Measurements from ENCODE around the gene NPPC. TPM values are rescaled to one million over a fixed set of nuclear protein-coding genes. Genes with fewer than 3 reads are reported as not detected.

Gene NPPC
- total RNA-seq, 4 donors from 2014 or later: 0.68 to 90.4 TPM; not detected in 2

DNA sequence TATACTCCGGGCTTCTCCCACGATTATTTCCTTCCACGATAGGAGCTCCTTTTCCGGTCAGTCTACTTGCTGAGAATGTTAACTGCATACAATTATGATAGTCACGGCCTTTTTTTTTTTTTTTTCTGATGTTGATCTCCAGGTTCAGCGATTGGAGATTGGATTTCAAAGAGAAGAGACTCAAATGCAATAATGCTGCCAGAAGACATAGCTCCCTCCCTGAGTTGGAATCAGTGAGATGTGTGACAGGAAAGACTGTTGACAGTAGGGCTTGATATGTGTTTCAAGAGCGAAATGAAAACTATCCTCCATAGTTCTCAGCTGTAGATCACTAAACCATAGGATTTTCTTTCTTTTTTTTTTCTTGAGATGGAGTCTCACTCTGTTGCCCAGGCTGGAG, 47.0 kb downstream of the NPPC start:
- no peak for DNase-seq
- 82 to 88% methylated on average over 7 of the region's 7 CpGs for WGBS, 2 donors (ENCODE audit: low coverage in 1 of 2)

DNA sequence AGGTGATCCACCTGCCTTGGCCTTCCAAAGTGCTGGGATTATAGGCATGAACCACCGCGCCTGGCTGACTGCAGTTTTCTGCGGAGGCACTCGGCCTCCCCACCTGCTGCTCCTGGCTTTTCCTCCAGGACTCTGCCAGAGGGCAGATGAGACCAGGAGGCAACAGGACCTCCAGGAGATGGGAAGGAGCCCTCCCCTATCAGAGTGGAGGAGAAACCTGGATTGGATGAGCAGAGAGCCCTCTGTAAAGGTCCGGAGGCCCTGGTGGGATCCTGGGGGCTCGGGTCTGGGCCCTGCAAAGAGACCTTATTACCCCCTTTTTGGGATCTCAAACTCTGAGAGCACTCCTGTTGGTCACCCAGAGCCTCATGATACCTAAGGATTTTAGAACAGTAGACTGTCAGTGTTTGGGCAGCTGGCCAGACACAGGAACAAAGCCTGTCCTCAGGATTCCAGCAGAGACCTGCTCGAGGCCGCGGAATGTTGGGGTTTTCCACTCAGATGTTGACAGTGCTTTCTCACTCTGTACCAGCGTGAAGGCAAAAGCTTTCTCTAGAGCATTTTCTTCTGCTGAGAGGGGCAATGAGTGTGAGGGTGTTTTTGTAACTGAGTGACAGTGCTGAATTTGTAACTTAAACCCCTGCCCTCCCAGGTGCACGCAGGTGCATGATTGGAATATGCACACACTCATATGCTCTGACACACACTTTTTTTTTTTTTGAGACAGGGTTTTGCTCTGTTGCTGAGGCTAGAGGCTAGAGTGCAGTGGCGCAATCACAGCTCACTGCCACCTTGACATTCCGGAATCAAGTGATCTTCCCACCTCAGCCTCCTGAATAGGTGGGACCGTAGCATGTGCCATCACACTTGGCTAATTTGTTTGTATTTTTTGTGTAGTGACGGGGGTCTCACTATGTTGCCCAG, 48.4 kb downstream of the NPPC start:
- Histone ChIP-seq H3K9me3 (no peaks in the 10 kb centered on the region), H3K4me3 (no peak overlapping the region), H3K27me3 (peaks cover 23% of the 10 kb centered on the region), H3K27ac (no peak overlapping the region), H3K4me1 (peaks cover 0 to 3% (median 1%) of the 10 kb centered on the region in 4 donors), H3K36me3 (no peaks in the 10 kb centered on the region)
- TF ChIP-seq, protein P1, sequence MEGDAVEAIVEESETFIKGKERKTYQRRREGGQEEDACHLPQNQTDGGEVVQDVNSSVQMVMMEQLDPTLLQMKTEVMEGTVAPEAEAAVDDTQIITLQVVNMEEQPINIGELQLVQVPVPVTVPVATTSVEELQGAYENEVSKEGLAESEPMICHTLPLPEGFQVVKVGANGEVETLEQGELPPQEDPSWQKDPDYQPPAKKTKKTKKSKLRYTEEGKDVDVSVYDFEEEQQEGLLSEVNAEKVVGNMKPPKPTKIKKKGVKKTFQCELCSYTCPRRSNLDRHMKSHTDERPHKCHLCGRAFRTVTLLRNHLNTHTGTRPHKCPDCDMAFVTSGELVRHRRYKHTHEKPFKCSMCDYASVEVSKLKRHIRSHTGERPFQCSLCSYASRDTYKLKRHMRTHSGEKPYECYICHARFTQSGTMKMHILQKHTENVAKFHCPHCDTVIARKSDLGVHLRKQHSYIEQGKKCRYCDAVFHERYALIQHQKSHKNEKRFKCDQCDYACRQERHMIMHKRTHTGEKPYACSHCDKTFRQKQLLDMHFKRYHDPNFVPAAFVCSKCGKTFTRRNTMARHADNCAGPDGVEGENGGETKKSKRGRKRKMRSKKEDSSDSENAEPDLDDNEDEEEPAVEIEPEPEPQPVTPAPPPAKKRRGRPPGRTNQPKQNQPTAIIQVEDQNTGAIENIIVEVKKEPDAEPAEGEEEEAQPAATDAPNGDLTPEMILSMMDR (IDR thresholded peaks at IDR 0.05): no peak
- TF ChIP-seq POLR2A (IDR thresholded peaks at IDR 0.05) (no peak), EP300 (IDR thresholded peaks at IDR 0.05; ENCODE audit: low read depth) (no peak), POLR2AphosphoS5 (IDR thresholded peaks at IDR 0.05) (no peak)
- DNase-seq: no peak
- WGBS, 2 donors (ENCODE audit: low coverage in 1 of 2): 63 to 86% methylated on average over 2 to 15 of the region's 15 CpGs
- in situ Hi-C loops (cut with MboI; ENCODE audit: low pct_ligation_motif_present in 1 of 4, low pct_unique_long_range_greater_than_20kb in 1 of 4, low sequenced_read_pairs in 3 of 4) (no loop called here), intact Hi-C loops (cut with DNase I; ENCODE audit: low total_unique reads) (no loop called here)

More for the DNA sequence above, 47.0 kb downstream of the NPPC start:
- H3K4me3 ChIP-seq: no peak overlapping the region
- intact Hi-C loops (cut with DNase I; ENCODE audit: low total_unique reads): no loop called here
- H3K27me3 ChIP-seq: peaks cover 20% of the 10 kb centered on the region
- in situ Hi-C loops (cut with MboI; ENCODE audit: low pct_ligation_motif_present in 1 of 4, low pct_unique_long_range_greater_than_20kb in 1 of 4, low sequenced_read_pairs in 3 of 4): no loop called here
- TF ChIP-seq, protein P1 (IDR thresholded peaks at IDR 0.05): no peak
- TF ChIP-seq POLR2A (IDR thresholded peaks at IDR 0.05) (no peak), POLR2AphosphoS5 (IDR thresholded peaks at IDR 0.05) (no peak), EP300 (IDR thresholded peaks at IDR 0.05; ENCODE audit: low read depth) (no peak)
- H3K9me3 ChIP-seq: no peaks in the 10 kb centered on the region
- H3K27ac ChIP-seq: no peak overlapping the region
- peaks cover 0 to 13% (median 1%) of the 10 kb centered on the region in 4 donors for H3K4me1 ChIP-seq
- H3K36me3 ChIP-seq: no peaks in the 10 kb centered on the region

DNA sequence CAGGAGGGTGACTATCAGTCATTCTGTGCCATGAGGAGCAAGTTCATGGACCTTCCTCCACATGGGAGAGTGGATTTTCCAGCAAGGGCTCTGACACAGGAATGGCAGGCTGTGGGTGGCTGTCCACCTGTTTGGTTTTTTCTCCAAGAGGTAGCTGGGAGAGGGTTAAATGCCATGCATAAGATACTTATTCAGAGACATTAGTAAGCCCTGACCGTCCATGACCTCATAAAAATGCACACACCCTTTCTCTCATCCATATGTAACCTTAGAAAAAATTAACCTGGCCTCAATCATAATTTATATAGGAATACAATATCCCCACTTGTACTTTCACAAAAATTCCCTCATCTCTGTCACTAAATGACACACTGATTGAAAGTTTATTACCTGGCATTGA, 51.3 kb downstream of the NPPC start:
- DNase-seq: no peak
- TF ChIP-seq, protein P1 (IDR thresholded peaks at IDR 0.05): no peak
- TF ChIP-seq EP300 (IDR thresholded peaks at IDR 0.05; ENCODE audit: low read depth): no peak
- TF ChIP-seq POLR2A (IDR thresholded peaks at IDR 0.05): no peak
- no peak for TF ChIP-seq POLR2AphosphoS5 (IDR thresholded peaks at IDR 0.05)
- no peak overlapping the region for H3K4me3 ChIP-seq
- no peaks in the 10 kb centered on the region for H3K9me3 ChIP-seq
- WGBS, 2 donors (ENCODE audit: low coverage in 1 of 2): 32 to 50% methylated on average over 1 of the region's 1 CpG
- intact Hi-C loops (cut with DNase I; ENCODE audit: low total_unique reads) (no loop called here), in situ Hi-C loops (cut with MboI; ENCODE audit: low pct_ligation_motif_present in 1 of 4, low pct_unique_long_range_greater_than_20kb in 1 of 4, low sequenced_read_pairs in 3 of 4) (no loop called here)
- H3K36me3 ChIP-seq: no peaks in the 10 kb centered on the region
- peaks cover 40% of the 10 kb centered on the region for H3K27me3 ChIP-seq
- peaks cover 0 to 3% (median 0%) of the 10 kb centered on the region in 4 donors for H3K4me1 ChIP-seq
- no peak overlapping the region for H3K27ac ChIP-seq

Small RNA genes lying within 50 kb of the gene (small RNA-seq; reads per million reads assigned to genes)
- gene MIR1471: 0 reads per million in 4 donors

Other genes with a start within 250 kb of the NPPC start
- 1,000 to 10,000 TPM in 1 of 4 donors, 100 to 1,000 TPM in 3; 478 to 1,487 (median 685) TPM for gene PTMA, start 217.9 kb downstream of the NPPC start, total RNA-seq
- 10 to 100 TPM in 3 of 4 donors, 1 to 10 TPM in 1; 4.8 to 34.1 (median 20.7) TPM for gene PDE6D, start 145.1 kb downstream of the NPPC start, total RNA-seq
- gene COPS7B, start 140.0 kb downstream of the NPPC start, total RNA-seq: 10 to 100 TPM; 21.3 to 51.3 (median 22.8) TPM
- gene DIS3L2, start 35.3 kb upstream of the NPPC start, total RNA-seq: 10 to 100 TPM; 24.7 to 99.9 (median 51.2) TPM

All from transverse colon (tissue), 4 donors.